GM19238 (cell line): ENCODE measurements around the gene ACOX3.
A peak's percentile ranks its signal among the peaks of the same experiment; 100 is the strongest.
"Not testable (repeated sequence)": the region's sequence is repeated elsewhere in the genome, so short reads cannot be mapped to it uniquely, and the experiment has no call there.

ENCODE experiments used
- DNase-seq: peaks from one replicate; pipeline ENCODE4 v3.0.0; 2011; ENCODE audit warnings: low spot score; ENCODE audit not compliant: insufficient read length

Gene ACOX3

GRCh38 chr4:8440492-8441311 lies at the start of gene ACOX3, which contains the start of gene TRMT44:
Gene ACOX3 (minus strand): TSS chr4:8440723. CDS start chr4:8416521, 24,202 bp downstream.
Gene TRMT44 (plus strand): TSS chr4:8440777. CDS start chr4:8440823, 46 bp downstream.
- peak; percentile 75 for DNase-seq

DNA sequence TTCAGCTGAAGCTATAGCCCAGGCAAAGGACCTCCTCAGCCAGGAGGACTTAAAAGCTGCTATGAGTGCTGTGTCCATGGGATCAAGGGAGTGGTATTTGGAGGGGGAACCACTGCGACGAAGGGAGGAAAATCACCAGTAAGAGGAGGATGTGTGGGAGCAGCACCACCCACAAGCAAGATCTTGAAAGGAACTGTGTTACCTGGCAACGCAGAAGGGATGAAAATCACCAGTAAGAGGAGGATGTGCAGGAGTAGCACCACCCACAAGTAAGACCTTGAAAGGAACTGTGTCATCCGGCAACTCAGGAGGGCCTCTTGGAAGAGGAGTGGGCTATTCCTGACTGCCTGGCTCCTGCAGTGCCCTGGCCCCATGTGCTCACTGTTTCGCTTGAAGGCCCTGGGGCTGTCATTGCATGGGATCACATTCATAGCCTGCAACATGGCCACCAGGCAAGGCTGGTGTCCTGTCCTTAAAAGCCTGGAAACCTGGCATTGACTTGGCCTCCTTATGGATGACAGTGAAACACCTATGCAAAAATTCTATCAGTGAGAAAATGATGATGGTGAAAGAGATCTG lies 48.4 kb upstream of the ACOX3 start:
- DNase-seq, result no peak

GRCh38 chr4:8486643-8487042 lies 46.1 kb upstream of the ACOX3 start:
- DNase-seq, result not testable (repeated sequence)

- no peak for DNase-seq
Observed at GRCh38 chr4:8480221-8480620, 39.7 kb upstream of the ACOX3 start.

DNA sequence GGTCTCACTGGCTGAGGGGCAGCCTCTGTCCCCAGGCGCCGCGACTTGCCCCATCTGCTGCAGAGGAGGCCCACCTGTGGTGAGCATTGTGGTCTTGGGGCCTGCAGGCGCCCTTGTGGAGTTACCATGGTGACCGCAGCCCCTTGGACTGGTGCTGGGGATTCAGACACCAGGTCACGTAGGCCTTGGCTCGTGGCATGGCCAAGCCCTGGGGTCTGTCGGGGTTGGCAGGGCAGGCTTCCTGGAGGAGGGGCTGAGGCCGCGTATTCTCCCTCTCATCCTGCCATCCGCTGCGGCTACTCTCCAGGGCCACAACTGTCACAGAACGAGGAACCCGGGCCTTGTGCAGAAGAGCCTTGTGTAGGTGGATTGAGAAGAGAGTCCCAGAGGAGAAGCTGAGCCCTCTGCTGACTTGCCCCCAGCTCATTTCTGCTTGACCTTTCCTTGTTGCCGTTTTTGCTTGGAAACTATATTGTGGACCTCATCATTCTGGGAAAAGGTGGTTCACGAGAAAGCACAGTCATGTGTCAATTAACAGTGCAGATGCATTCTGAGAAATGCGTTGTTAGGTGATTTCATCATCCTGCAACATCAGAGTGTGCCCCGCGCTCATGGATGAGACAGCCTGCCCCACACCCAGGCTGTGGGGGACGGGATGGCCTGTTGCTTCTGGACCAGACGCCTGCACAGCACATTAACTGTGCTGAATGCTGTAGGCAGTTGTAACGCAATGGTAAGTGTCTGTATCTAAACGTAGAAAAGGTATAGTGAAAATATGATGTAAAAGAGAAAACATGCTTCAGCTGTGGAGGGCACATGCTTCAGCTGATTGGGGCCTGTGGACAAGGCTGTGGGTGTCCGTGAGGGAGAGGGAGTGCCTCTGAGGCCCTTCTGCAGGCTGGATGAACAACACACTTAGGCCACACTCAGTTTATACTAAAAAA lies 38.5 kb upstream of the ACOX3 start:
- DNase-seq, result no peak

DNA sequence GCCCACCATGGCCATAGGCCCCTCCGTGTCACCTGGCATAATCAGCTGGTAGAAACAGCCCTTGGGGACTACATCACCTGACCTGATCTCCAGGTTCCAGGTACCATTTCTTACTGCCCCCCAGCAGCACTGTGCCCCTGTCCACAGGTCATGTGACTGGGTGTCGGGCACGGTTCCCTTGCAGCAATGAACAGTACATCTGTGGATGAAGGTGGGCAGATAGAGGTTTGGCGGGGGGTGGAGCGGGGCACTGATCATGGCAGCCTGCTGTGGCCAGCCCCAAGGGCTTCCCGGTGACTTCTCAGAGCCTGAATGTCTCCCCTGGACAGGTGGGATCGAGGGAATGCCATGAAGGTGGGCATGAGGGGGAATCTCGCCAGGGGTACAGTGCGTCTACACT lies 37.8 kb upstream of the ACOX3 start:
- no peak for DNase-seq

DNA sequence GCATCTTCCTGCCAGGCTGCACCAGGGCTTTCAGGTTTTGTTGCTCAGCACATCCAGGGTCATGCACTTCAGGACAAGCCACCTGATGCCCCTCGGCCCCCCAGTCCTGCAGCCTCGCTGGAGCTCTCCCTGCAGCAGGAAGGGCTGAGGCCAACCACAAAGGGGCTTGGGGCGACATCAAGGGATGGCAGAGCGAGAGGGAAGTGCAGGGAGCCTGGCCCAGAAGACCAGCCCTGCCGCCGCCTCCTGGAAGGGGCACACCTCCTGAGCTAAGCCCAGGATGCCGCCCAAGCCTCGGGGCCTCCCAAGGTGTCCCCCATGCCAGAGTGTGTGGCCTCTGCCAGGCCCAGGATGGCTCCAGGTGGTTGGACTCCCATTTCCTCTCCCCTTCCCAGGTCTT lies 37.2 kb upstream of the ACOX3 start:
- DNase-seq, result no peak

DNA sequence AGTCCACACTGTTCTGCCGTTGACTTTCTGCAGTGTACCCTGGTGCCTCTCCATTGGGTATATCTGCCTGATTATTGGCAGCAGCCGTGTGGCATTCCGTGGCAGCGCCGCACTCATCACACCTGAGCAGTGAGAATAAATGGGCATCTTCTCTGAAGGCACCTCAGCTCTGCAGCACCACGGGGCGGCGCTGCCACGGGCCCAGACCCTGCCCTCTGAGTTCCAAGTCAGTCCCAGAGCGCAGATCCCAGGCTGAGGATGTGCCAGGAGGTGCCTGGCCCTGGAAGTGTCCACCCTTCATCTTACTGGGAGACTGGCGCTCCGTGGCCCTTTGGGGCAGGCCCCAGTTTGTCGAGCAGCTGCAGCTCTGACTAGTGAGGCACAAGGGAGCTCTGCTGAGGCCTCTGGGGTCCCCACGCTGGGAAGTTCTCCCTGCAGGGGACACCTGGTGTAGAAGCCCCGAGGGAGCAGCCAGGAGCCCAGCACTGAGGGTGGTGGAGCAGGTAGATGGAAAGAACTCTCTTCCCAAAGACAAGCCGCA lies 36.6 kb upstream of the ACOX3 start:
- no peak for DNase-seq

- DNase-seq, result no peak
Observed at GRCh38 chr4:8475751-8476575, 35.4 kb upstream of the ACOX3 start.

- DNase-seq, result no peak
Observed at GRCh38 chr4:8474856-8475255, 34.3 kb upstream of the ACOX3 start.

DNA sequence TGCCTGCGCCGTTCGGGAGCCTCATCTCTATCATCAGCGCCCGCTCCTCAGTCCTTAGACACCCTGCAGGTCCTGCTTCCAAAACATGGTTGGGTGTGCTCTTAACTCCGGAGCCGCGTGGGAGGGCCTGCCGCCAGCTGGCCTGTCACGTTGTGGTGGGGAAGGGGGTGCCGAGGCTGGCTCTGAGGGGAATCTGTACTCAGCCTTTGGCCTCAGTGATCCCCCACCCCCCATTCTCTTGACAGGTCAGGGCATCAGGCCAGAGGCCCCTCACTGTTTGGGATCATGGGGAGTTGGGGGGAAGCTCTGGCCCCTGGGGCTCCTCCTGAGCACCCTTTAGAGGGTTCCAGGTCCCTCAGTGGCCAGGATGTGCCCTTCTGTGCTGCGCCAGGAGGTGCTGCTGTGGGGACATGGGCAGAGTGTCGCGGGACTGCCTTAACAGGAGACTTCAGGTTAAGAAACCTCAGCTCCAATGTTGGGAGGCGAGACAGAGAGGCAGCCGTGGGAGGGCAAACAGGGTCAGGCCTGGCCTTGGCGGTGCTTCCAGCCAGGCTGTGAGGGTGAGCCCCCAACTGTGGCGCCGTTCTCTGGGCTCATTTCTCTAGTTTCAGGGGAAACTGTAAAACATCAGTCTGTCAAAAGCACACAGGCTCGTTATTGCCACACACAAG lies 33.5 kb upstream of the ACOX3 start:
- DNase-seq, result no peak

DNA sequence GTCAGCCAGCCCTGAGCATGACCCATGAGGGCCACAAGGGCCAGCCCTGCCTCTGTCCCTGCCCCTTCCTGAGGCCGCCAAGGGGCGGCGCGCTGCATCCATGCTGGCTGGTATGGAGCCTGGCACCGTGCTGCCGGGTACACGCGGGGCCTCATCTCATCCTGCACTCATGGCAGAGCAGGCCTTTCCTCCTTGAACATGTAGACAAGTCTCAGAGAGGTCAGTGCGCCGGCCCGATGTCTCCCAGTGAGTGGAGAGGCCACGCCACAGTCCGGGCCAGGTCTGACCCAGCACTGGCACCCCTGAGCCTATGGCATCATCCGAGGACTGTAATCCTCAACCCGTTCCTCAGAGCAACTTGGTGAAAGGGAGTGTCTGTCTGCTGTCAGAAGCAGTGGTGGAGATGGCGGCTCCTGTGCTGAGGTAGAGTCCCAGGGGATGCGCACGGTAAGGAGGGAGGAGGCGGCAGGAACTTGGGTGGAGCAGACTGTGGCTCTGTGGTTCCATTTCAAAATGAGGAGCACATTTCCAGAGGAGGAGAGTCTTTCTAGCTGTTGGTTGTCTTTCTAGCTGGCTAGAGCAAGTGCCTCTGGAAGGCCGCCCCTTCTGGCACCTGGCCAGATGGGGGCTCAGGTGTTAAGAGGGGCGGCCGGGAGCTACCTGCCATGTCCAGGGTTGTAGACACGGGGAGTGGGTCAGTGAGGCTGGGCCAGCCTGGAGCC lies 32.8 kb upstream of the ACOX3 start:
- no peak for DNase-seq

- no peak for DNase-seq
Observed at GRCh38 chr4:8472689-8473197, 32.2 kb upstream of the ACOX3 start.

DNA sequence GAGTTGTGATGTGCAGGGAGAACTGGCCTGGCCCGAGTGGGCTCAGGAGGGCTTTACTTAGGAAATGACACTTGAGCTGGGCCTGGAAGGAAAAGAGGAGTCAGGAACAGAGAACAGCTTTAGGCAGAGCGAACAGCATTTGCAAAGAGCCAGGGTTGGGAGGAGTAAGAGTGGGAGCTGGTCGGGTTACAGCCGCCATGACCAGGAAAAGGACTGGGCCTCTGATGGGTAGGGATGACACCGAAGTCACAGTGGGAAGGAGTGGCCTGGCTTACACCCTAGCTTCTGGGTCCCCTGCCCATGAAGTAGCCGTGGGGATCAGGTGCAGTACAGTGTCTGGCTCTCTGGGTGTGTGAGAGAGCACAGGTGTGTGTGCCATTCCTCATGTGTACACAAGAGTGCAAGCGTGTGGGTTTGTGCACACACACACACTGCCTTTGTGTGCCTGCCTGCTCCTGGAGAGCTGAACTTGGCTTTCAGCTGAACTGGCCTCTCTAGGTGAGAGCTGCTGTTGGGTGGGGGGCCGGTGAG lies 31.7 kb upstream of the ACOX3 start:
- no peak for DNase-seq

DNA sequence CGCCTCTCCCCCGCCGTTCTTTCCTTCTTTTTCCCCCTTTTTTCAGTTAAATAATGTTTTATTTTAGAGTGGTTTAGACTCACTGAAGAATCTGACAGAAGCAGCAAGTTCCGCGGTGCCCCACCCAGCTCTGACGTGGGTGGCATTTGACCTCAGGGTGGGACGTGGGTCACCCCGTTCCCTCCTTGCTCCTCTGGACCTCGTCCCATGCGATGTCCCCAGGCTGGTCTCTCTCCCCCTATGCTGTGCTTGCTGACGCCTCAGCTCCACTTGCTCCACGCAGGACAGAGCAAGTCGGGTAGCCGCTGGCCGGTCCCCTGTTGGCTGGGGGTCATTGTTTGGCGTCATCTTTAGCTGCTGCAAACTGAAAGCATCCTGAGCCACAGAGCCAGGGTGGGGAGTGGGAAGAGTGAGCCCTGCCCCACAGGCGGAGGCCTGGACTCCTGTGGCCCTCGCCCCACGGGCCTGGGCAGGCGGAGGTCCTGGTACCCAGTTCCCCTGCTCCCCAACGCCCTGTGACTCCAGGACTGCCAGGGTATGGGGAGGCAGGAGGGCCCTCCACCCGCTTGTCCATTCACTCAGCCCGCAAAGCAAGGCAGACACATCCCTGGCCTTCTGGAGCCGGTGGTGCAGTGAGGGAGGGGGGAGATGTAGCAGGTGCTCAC lies 30.8 kb upstream of the ACOX3 start:
- DNase-seq, result no peak

DNA sequence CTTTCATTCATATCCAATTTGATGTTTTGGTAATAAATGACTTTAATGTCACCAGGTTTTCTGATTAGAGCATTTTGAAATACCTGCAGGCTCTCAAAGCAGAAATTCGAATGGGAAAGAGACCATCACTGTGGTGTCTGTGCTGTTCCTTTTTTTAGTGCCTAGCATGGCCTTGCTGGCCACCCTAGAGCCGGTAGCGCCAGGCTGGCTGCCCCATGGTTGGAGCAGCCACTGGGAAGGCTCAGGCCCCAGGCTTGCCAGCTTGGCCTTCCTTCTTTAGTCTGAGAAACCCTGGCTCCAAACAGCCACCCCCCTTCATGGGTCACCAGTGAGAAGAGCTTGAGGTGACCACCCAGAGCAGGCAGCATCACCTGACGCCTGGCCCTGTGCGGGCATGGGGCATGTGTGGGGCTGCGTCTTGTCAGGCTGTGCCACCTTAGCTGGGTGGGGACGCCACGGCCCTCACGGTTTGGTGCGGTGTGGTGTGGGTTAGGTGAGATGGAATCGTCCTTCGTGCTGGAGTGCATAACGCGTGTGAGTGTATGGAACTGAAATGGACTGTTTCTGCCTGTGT lies 30.0 kb upstream of the ACOX3 start:
- DNase-seq, result no peak

- DNase-seq, result no peak
Observed at GRCh38 chr4:8469550-8469949, 29.0 kb upstream of the ACOX3 start.
